Measurements from ENCODE around the gene BTRC.

BTRC gene

GRCh38 chr10:101550965-101551364 lies 197.0 kb downstream of the BTRC start:
- DNase-seq: no peak

- no peak for DNase-seq
Measured at GRCh38 chr10:101552442-101552841, 198.5 kb downstream of the BTRC start.

GRCh38 chr10:101557541-101557940 lies 203.6 kb downstream of the BTRC start:
- DNase-seq: no peak

- no peak for DNase-seq
Measured at GRCh38 chr10:101558204-101558603, 204.2 kb downstream of the BTRC start.

- no peak for DNase-seq
Measured at GRCh38 chr10:101558671-101559595, 205.0 kb downstream of the BTRC start.

GRCh38 chr10:101559596-101560297 lies 205.8 kb downstream of the BTRC start:
- DNase-seq: no peak

GRCh38 chr10:101560298-101561067 lies 206.5 kb downstream of the BTRC start:
- DNase-seq: no peak

- DNase-seq: no peak
Measured at GRCh38 chr10:101561068-101561915, 207.3 kb downstream of the BTRC start.

- DNase-seq: no peak
Measured at GRCh38 chr10:101562231-101562630, 208.3 kb downstream of the BTRC start.

- DNase-seq: no peak
Measured at GRCh38 chr10:101563007-101563406, 209.0 kb downstream of the BTRC start.

GRCh38 chr10:101563497-101564040 lies 209.6 kb downstream of the BTRC start:
- DNase-seq: no peak

GRCh38 chr10:101564490-101564991 lies 210.6 kb downstream of the BTRC start:
- DNase-seq: no peak

GRCh38 chr10:101565370-101565900 lies 211.5 kb downstream of the BTRC start:
- no peak for DNase-seq

GRCh38 chr10:101565936-101566332 lies 212.0 kb downstream of the BTRC start:
- no peak for DNase-seq

- DNase-seq: no peak
Measured at GRCh38 chr10:101566333-101567164, 212.6 kb downstream of the BTRC start.

GRCh38 chr10:101567165-101568006 lies 213.4 kb downstream of the BTRC start:
- DNase-seq: no peak

- DNase-seq: no peak
Measured at GRCh38 chr10:101568054-101568745, 214.2 kb downstream of the BTRC start.

GRCh38 chr10:101569323-101569621 lies 215.3 kb downstream of the BTRC start:
- DNase-seq: no peak

All from activated naive CD4-positive, alpha-beta T cell treated with Interleukin-2 at 50 U/mL for 16 hours (primary cell).